ENCODE data around the gene VIPAS39.

Gene VIPAS39

GRCh38 chr14:77489041-77489440, 31.6 kb upstream of the VIPAS39 start:
- H3K79me2 ChIP-seq (ENCODE audit: insufficient read depth, low read length) = no peaks in the 10 kb centered on the region
- no peaks in the 10 kb centered on the region for H3K36me3 ChIP-seq (ENCODE audit: low read length)
- no peaks in the 10 kb centered on the region for H3K9me3 ChIP-seq (ENCODE audit: insufficient read depth, low read length)
- no peak overlapping the region for H2AFZ ChIP-seq (ENCODE audit: low read depth, low read length, severe bottlenecking)
- no peaks in the 10 kb centered on the region for H3K27me3 ChIP-seq (ENCODE audit: low read length)
- no peak overlapping the region for H3K4me3 ChIP-seq (ENCODE audit: insufficient read depth, low read length, poor library complexity, severe bottlenecking)
- no peaks in the 10 kb centered on the region for H3K9me2 ChIP-seq (replicated peaks; ENCODE audit: insufficient read depth, low read length)
- TF ChIP-seq EZH2phosphoT487 (conservative IDR thresholded peaks at IDR 0.05; ENCODE audit: low read length) (no peak), CTCF (IDR thresholded peaks at IDR 0.05; ENCODE audit: insufficient read depth, low read length, poor library complexity, severe bottlenecking) (no peak)
- no peak overlapping the region for H3K27ac ChIP-seq (ENCODE audit: low read depth, low read length)
- no peaks in the 10 kb centered on the region for H4K20me1 ChIP-seq (ENCODE audit: low read depth, low read length)
- H3K9ac ChIP-seq (ENCODE audit: low read length) = no peak overlapping the region
- no peak overlapping the region for H3K4me2 ChIP-seq (ENCODE audit: low read depth, low read length, poor library complexity, severe bottlenecking)
- no peaks in the 10 kb centered on the region for H3F3A ChIP-seq (ENCODE audit: insufficient read depth)

DNA sequence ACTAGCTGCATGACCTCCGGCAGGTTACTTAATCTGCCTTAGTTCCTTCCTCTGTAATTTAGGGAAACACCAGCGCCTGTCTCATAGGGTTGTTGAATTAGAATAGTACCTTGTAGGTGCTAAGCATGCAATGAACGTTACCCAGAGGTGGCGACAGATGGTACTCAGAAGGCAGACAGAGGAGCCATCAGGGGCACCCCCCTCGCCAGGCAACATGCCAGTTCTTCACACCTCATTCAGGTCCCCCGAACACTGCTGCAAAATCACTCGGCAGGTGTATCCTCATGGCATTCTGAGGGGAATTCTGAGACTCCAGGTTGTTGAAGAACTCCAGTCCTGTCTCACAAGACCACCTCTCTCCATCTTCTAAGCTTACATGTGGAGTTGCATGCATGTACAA, 31.2 kb upstream of the VIPAS39 start:
- H3K9ac ChIP-seq (ENCODE audit: low read length) = no peak overlapping the region
- no peaks in the 10 kb centered on the region for H3K79me2 ChIP-seq (ENCODE audit: insufficient read depth, low read length)
- H3K27me3 ChIP-seq (ENCODE audit: low read length) = no peaks in the 10 kb centered on the region
- no peak overlapping the region for H2AFZ ChIP-seq (ENCODE audit: low read depth, low read length, severe bottlenecking)
- TF ChIP-seq CTCF (IDR thresholded peaks at IDR 0.05; ENCODE audit: insufficient read depth, low read length, poor library complexity, severe bottlenecking) = no peak
- no peak for TF ChIP-seq EZH2phosphoT487 (conservative IDR thresholded peaks at IDR 0.05; ENCODE audit: low read length)
- no peaks in the 10 kb centered on the region for H3K9me3 ChIP-seq (ENCODE audit: insufficient read depth, low read length)
- H3K4me3 ChIP-seq (ENCODE audit: insufficient read depth, low read length, poor library complexity, severe bottlenecking) = no peak overlapping the region
- no peaks in the 10 kb centered on the region for H3K36me3 ChIP-seq (ENCODE audit: low read length)
- no peak overlapping the region for H3K4me2 ChIP-seq (ENCODE audit: low read depth, low read length, poor library complexity, severe bottlenecking)
- no peaks in the 10 kb centered on the region for H4K20me1 ChIP-seq (ENCODE audit: low read depth, low read length)
- no peak overlapping the region for H3K27ac ChIP-seq (ENCODE audit: low read depth, low read length)
- H3F3A ChIP-seq (ENCODE audit: insufficient read depth) = no peaks in the 10 kb centered on the region
- no peaks in the 10 kb centered on the region for H3K9me2 ChIP-seq (replicated peaks; ENCODE audit: insufficient read depth, low read length)

GRCh38 chr14:77485901-77486678, 28.7 kb upstream of the VIPAS39 start:
- no peak overlapping the region for H3K4me3 ChIP-seq (ENCODE audit: insufficient read depth, low read length, poor library complexity, severe bottlenecking)
- no peak overlapping the region for H3K9ac ChIP-seq (ENCODE audit: low read length)
- TF ChIP-seq CTCF (IDR thresholded peaks at IDR 0.05; ENCODE audit: insufficient read depth, low read length, poor library complexity, severe bottlenecking) = no peak
- TF ChIP-seq EZH2phosphoT487 (conservative IDR thresholded peaks at IDR 0.05; ENCODE audit: low read length) = no peak
- H3K27ac ChIP-seq (ENCODE audit: low read depth, low read length) = no peak overlapping the region
- H3K79me2 ChIP-seq (ENCODE audit: insufficient read depth, low read length) = no peaks in the 10 kb centered on the region
- H3F3A ChIP-seq (ENCODE audit: insufficient read depth) = no peaks in the 10 kb centered on the region
- no peak overlapping the region for H2AFZ ChIP-seq (ENCODE audit: low read depth, low read length, severe bottlenecking)
- H3K27me3 ChIP-seq (ENCODE audit: low read length) = no peaks in the 10 kb centered on the region
- no peaks in the 10 kb centered on the region for H3K9me3 ChIP-seq (ENCODE audit: insufficient read depth, low read length)
- H3K4me2 ChIP-seq (ENCODE audit: low read depth, low read length, poor library complexity, severe bottlenecking) = no peak overlapping the region
- H4K20me1 ChIP-seq (ENCODE audit: low read depth, low read length) = no peaks in the 10 kb centered on the region
- H3K9me2 ChIP-seq (replicated peaks; ENCODE audit: insufficient read depth, low read length) = no peaks in the 10 kb centered on the region
- H3K36me3 ChIP-seq (ENCODE audit: low read length) = no peaks in the 10 kb centered on the region

All from SU-DHL-6 (cell line).